B cell (primary cell): Measurements from ENCODE around the gene CHD2. TPM values are rescaled to one million over a fixed set of nuclear protein-coding genes. Genes with fewer than 3 reads are reported as not detected.

ENCODE experiments used
- ATAC-seq: fragments of 200-7000 bp; cut with Tn5 transposase; one replicate; pipeline ENCODE4 v1.10.0; 2021; ENCODE audit warnings: low read depth, mild to moderate bottlenecking, moderate number of reproducible peaks, moderate library complexity
- CTCF ChIA-PET: fragments of 350-600 bp; sonication (Branson Sonifier 250); formaldehyde crosslinking; loops from one replicate; lab custom pipeline; 2021; ENCODE audit warnings: antibody characterized with exemption, inconsistent platforms; lab: Charles Lee
- POLR2A ChIA-PET: fragments of 350-600 bp; sonication (Branson Sonifier 250); formaldehyde crosslinking; loops from one replicate; lab custom pipeline; 2021; ENCODE audit warnings: antibody characterized with exemption; lab: Charles Lee
- DNase-seq: peaks from one replicate; pipeline ENCODE4 v3.0.0; 2013
- H2AFZ ChIP-seq: 2 replicates; pipeline ENCODE4 v1.6.1; 2012; ENCODE audit warnings: mild to moderate bottlenecking, low read depth, low read length; ENCODE audit not compliant: insufficient read depth, poor library complexity, severe bottlenecking
- H3K27ac ChIP-seq, 2 donors: 1 replicate in 1 of 2; 2 replicates in 1 of 2; pipeline ENCODE4 v1.5.1; 2012 to 2013; ENCODE audit warnings: low read length in 2 of 2, mild to moderate bottlenecking in 2 of 2, moderate library complexity in 1 of 2
- H3K27me3 ChIP-seq, 4 experiments: fragments of 200-600 bp in 1 of 4; sonication (generic) in 1 of 4; replicated peaks in 1 of 4; 1 replicate in 2 of 4; 2 replicates in 2 of 4; pipeline versions ENCODE4 v1.6.1 to v1.7.0; 2013 to 2016; ENCODE audit warnings: low read length in 3 of 4, mild to moderate bottlenecking in 2 of 4, mixed read lengths in 1 of 4, moderate library complexity in 1 of 4; ENCODE audit not compliant: insufficient read depth in 4 of 4, control insufficient read depth in 3 of 4; ENCODE audit errors: control extremely low read depth in 1 of 4
- H3K36me3 ChIP-seq, 2 experiments: replicated peaks in 1 of 2; 1 replicate in 1 of 2; 2 replicates in 1 of 2; pipeline versions ENCODE4 v1.6.1 to v1.7.1; 2013; ENCODE audit warnings: low read length in 1 of 2; ENCODE audit not compliant: insufficient read depth in 2 of 2, control insufficient read depth in 1 of 2; ENCODE audit errors: control extremely low read depth in 1 of 2, extremely low read depth in 1 of 2
- H3K4me1 ChIP-seq, 2 donors: fragments of 200-600 bp in 1 of 2; sonication (generic) in 1 of 2; 1 replicate in 1 of 2; 2 replicates in 1 of 2; pipeline versions ENCODE4 v1.5.1 to v1.6.1; 2013 to 2017; ENCODE audit warnings: low read length in 2 of 2; ENCODE audit not compliant: control insufficient read depth in 2 of 2, insufficient read depth in 2 of 2
- H3K4me2 ChIP-seq: replicated peaks from 2 replicates; pipeline ENCODE3; 2012; ENCODE audit warnings: mild to moderate bottlenecking, low read depth, low read length; ENCODE audit not compliant: poor library complexity, severe bottlenecking
- H3K4me3 ChIP-seq, 5 experiments: fragments of 200-600 bp in 1 of 5; sonication (generic) in 1 of 5; 1 replicate in 3 of 5; 2 replicates in 2 of 5; pipeline versions ENCODE4 v1.5.1 to v1.7.0; 2011 to 2016; ENCODE audit warnings: low read length in 4 of 5, mild to moderate bottlenecking in 4 of 5, low read depth in 2 of 5, control low read depth in 1 of 5, moderate library complexity in 1 of 5; ENCODE audit not compliant: insufficient read depth in 1 of 5; ENCODE audit errors: control extremely low read depth in 1 of 5, extremely low read depth in 1 of 5
- H3K79me2 ChIP-seq: fragments of 200-600 bp; sonication (generic); one replicate; pipeline ENCODE4 v1.6.0; 2016; ENCODE audit warnings: low read length; ENCODE audit not compliant: control insufficient read depth, insufficient read depth
- H3K9ac ChIP-seq: fragments of 200-600 bp; sonication (generic); 2 replicates; pipeline ENCODE4 v1.6.1; 2017; ENCODE audit warnings: mild to moderate bottlenecking, low read length, moderate library complexity
- H3K9me3 ChIP-seq, 3 donors: one replicate each; pipeline versions ENCODE4 v1.6.1 to v1.7.1; 2013; ENCODE audit warnings: low read length in 2 of 3; ENCODE audit not compliant: control insufficient read depth in 2 of 3, insufficient read depth in 1 of 3; ENCODE audit errors: control extremely low read depth in 1 of 3
- H4K20me1 ChIP-seq: 2 replicates; pipeline ENCODE4 v1.6.0; 2012; ENCODE audit warnings: mild to moderate bottlenecking, low read length; ENCODE audit not compliant: insufficient read depth, control insufficient read depth, poor library complexity, severe bottlenecking
- H3K27ac Mint-ChIP-seq: one replicate; pipeline ENCODE4 v1.8.0; 2021; ENCODE audit warnings: mixed read lengths
- H3K27me3 Mint-ChIP-seq: one replicate; pipeline ENCODE4 v1.8.0; 2021; ENCODE audit warnings: mixed read lengths
- H3K4me1 Mint-ChIP-seq: one replicate; pipeline ENCODE4 v1.8.0; 2021; ENCODE audit warnings: mixed read lengths
- H3K4me3 Mint-ChIP-seq: one replicate; pipeline ENCODE4 v1.8.0; 2021; ENCODE audit warnings: mixed read lengths
- H3K9me3 Mint-ChIP-seq: one replicate; pipeline ENCODE4 v1.8.0; 2022; ENCODE audit warnings: mixed read lengths; ENCODE audit not compliant: insufficient read depth
- CTCF ChIP-seq: fragments of 200-600 bp; IDR thresholded peaks from one replicate; pipeline ENCODE4 v1.8.0; 2022; ENCODE audit warnings: antibody characterized with exemption, mild to moderate bottlenecking
- EZH2 ChIP-seq: IDR thresholded peaks from 2 replicates; pipeline ENCODE4 v1.6.1; 2012; ENCODE audit warnings: borderline replicate concordance, low read depth, mild to moderate bottlenecking, moderate library complexity, low read length; ENCODE audit not compliant: insufficient read depth, poor library complexity, severe bottlenecking
- WGBS: methylation state at CpG from one replicate; pipeline ENCODE4 v1.1.5; 2013; ENCODE audit warnings: missing lambda C conversion rate; ENCODE audit not compliant: insufficient coverage; 5-methylcytosine and 5-hydroxymethylcytosine counted together
- intact Hi-C: fragments of 100-400 bp; cut with micrococcal nuclease; formaldehyde crosslinking; loops from one replicate; pipeline ENCODE4 v1.10.0; 2022
- polyA plus RNA-seq: library from polyadenylated mRNA; depleted of rRNA; stranded (reverse); fragments of >200 nt; gene quantifications from 2 replicates; pipeline ENCODE4 v1.2.3, GENCODE V29; 2012
- total RNA-seq, 2 donors: library from RNA; stranded (reverse); fragments of 120-200 nt in 1 of 2; gene quantifications; 1 replicate in 1 of 2; 2 replicates in 1 of 2; pipeline versions ENCODE4 v1.2.3 to v1.2.4, GENCODE V29; 2013 to 2022

The CHD2 gene
- total and polyA plus RNA-seq, 2 donors (not counting 1 experiment from before 2014, with no cell fraction given): 86.9 to 353 TPM

GRCh38 chr15:92960996-92961681 is 61.0 kb downstream of the CHD2 start:
- Histone ChIP-seq H3K27me3 (no peaks in the 10 kb centered on the region), H2AFZ (no peak overlapping the region), H3K36me3 (peaks cover 30 to 74% of the 10 kb centered on the region in 2 experiments), H3K9ac (no peak overlapping the region), H3K27ac (no peak overlapping the region), H4K20me1 (peaks cover 28% of the 10 kb centered on the region), H3K9me3 (peaks cover 0 to 1% (median 0%) of the 10 kb centered on the region in 3 donors), H3K4me2 (no peak overlapping the region), H3K4me3 (no peak overlapping the region), H3K79me2 (peaks cover 75% of the 10 kb centered on the region), H3K4me1 (no peaks in the 10 kb centered on the region)
- POLR2A ChIA-PET: no interaction called here
- no peak overlapping the region for H3K27ac Mint-ChIP-seq
- H3K4me1 Mint-ChIP-seq: peaks cover 19% of the 10 kb centered on the region
- no peaks in the 10 kb centered on the region for H3K9me3 Mint-ChIP-seq
- H3K27me3 Mint-ChIP-seq: no peaks in the 10 kb centered on the region
- 100% methylated on average over 5 of the region's 9 CpGs for WGBS
- ATAC-seq (no peak), DNase-seq (no peak)
- TF ChIP-seq EZH2 (no peak), CTCF (no peak)
- H3K4me3 Mint-ChIP-seq: no peak overlapping the region
- CTCF ChIA-PET: interaction anchor here (1.5 kb wide), 1 partner anchor 9 kb away, joined by 4 read pairs; no protein-coding TSS in a partner anchor
- intact Hi-C loops: no loop called here

GRCh38 chr15:92962914-92963313 is 62.8 kb downstream of the CHD2 start:
- peaks cover 16% of the 10 kb centered on the region for H3K4me1 Mint-ChIP-seq
- Histone ChIP-seq H3K27me3 (no peaks in the 10 kb centered on the region), H3K27ac (no peak overlapping the region), H4K20me1 (peaks cover 28% of the 10 kb centered on the region), H3K36me3 (peaks cover 21 to 74% of the 10 kb centered on the region in 2 experiments), H3K79me2 (peaks cover 75% of the 10 kb centered on the region), H3K4me3 (no peak overlapping the region), H3K4me2 (no peak overlapping the region), H3K4me1 (no peaks in the 10 kb centered on the region), H3K9me3 (no peaks in the 10 kb centered on the region), H2AFZ (no peak overlapping the region), H3K9ac (no peak overlapping the region)
- ChIA-PET POLR2A (no interaction called here), CTCF (no interaction called here)
- no peak overlapping the region for H3K4me3 Mint-ChIP-seq
- no CpG with 5 or more reads among the region's 1 CpG for WGBS
- H3K27me3 Mint-ChIP-seq: no peaks in the 10 kb centered on the region
- H3K9me3 Mint-ChIP-seq: no peaks in the 10 kb centered on the region
- no peak overlapping the region for H3K27ac Mint-ChIP-seq
- intact Hi-C loops: no loop called here
- TF ChIP-seq EZH2: no peak
- no peak for TF ChIP-seq CTCF
- ATAC-seq: no peak
- DNase-seq: no peak
